OCI-LY3 (cell line): ENCODE measurements around the gene PLXNA3.

Source experiments
- EZH2phosphoT487 ChIP-seq: fragments of 200-600 bp; shearing (Covaris generic); IDR thresholded peaks from 2 replicates; pipeline ENCODE4 v1.6.1; 2018; ENCODE audit warnings: antibody characterized with exemption, mixed run types, low read depth
- TF ChIP-seq, protein P1 (sequence below): fragments of 200-600, 300-600 bp; sonication (generic); IDR thresholded peaks from 2 replicates; pipeline ENCODE4 v1.5.1; 2014; ENCODE audit warnings: antibody characterized with exemption, low read length, low read depth

DNA sequence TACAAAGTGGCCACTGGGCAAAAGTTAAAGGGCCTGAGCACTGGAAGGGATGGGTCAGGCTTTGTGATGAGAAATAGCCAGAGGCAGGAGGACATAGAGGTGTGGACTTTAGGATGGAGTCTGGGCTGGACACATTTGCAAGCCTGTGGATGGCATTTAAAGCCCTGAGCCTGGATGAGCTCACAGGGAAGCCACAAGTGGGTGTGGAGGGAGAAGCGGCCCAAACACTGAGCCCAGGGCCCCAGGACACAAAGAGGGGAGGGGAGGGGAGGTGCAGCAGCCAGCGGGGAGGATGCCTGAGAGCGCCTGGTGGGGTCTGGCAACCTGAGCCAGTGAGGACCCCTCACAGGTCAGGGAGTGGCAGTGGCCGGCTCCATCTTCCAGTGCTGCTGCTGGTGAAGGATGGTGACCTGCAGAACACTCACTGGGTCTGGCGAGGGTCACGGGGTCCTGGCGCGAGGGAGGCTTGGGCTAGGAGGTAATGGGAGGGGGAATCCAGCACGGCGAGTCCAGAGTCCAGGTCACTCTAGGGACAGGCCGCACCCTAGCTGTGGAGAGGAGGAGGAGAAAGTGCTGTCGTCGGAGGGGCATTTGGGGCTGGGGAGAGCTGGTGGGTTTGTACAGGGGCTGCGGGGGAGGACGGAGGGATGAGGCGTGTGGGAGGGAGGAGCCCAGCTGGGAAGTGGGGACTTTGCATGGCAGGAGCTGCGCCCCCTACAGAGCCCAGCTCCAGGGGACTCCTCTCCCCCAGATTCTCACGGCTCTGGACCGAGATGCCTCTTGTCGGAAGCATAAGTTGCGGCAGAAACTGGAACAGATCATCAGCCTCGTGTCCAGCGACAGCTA is 14.0 kb downstream of the PLXNA3 start:
- TF ChIP-seq, protein P1, sequence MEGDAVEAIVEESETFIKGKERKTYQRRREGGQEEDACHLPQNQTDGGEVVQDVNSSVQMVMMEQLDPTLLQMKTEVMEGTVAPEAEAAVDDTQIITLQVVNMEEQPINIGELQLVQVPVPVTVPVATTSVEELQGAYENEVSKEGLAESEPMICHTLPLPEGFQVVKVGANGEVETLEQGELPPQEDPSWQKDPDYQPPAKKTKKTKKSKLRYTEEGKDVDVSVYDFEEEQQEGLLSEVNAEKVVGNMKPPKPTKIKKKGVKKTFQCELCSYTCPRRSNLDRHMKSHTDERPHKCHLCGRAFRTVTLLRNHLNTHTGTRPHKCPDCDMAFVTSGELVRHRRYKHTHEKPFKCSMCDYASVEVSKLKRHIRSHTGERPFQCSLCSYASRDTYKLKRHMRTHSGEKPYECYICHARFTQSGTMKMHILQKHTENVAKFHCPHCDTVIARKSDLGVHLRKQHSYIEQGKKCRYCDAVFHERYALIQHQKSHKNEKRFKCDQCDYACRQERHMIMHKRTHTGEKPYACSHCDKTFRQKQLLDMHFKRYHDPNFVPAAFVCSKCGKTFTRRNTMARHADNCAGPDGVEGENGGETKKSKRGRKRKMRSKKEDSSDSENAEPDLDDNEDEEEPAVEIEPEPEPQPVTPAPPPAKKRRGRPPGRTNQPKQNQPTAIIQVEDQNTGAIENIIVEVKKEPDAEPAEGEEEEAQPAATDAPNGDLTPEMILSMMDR, result no peak
- TF ChIP-seq EZH2phosphoT487, result no peak
